T-cell (primary cell): ENCODE measurements around the gene TMEM61. TPM values are rescaled to one million over a fixed set of nuclear protein-coding genes. Genes with fewer than 3 reads are reported as not detected.

Experiments
- ATAC-seq, 4 experiments: fragments of 200-7000 bp in 3 of 4; fragments of 150-1000 bp in 1 of 4; cut with Tn5 transposase; replicated peaks in 1 of 4; 1 replicate in 3 of 4; 2 replicates in 1 of 4; pipeline ENCODE4 v1.10.0; 2021; ENCODE audit warnings: moderate library complexity in 3 of 4, mild to moderate bottlenecking in 2 of 4, moderate number of reproducible peaks in 1 of 4
- CTCF ChIA-PET, 2 donors: fragments of 300-600 bp; sonication (Branson Sonifier 250); formaldehyde crosslinking; loops; one replicate each; lab custom pipeline; 2022; ENCODE audit warnings: antibody characterized with exemption in 2 of 2; lab: Charles Lee
- POLR2A ChIA-PET, 2 donors: fragments of 300-600 bp; sonication (Branson Sonifier 250); formaldehyde crosslinking; loops; one replicate each; lab custom pipeline; 2022; ENCODE audit warnings: antibody characterized with exemption in 2 of 2; lab: Charles Lee
- DNase-seq, 35 experiments: peaks; one replicate each; pipeline versions ENCODE4 v3.0.0 to v3.0.0-alpha.2; 2013 to 2023
- H3K27ac ChIP-seq: one replicate; pipeline ENCODE4 v1.5.1; 2013; ENCODE audit warnings: low read length
- H3K27me3 ChIP-seq, 2 experiments: replicated peaks in 1 of 2; 1 replicate in 1 of 2; 2 replicates in 1 of 2; pipeline versions ENCODE4 v1.6.1 to v1.7.0; 2013; ENCODE audit warnings: low read length in 1 of 2, mixed read lengths in 1 of 2; ENCODE audit not compliant: control insufficient read depth in 2 of 2, insufficient read depth in 2 of 2; ENCODE audit errors: extremely low read depth in 1 of 2
- H3K36me3 ChIP-seq, 2 donors: 1 replicate in 1 of 2; 2 replicates in 1 of 2; pipeline versions ENCODE4 v1.6.1 to v1.7.0; 2013; ENCODE audit warnings: low read length in 1 of 2; ENCODE audit not compliant: control insufficient read depth in 2 of 2, insufficient read depth in 1 of 2; ENCODE audit errors: extremely low read depth in 1 of 2
- H3K4me1 ChIP-seq, 2 experiments: 1 replicate in 1 of 2; 2 replicates in 1 of 2; pipeline versions ENCODE4 v1.6.1 to v1.7.0; 2013; ENCODE audit warnings: low read length in 2 of 2, mixed read lengths in 1 of 2; ENCODE audit not compliant: insufficient read depth in 2 of 2, control insufficient read depth in 1 of 2; ENCODE audit errors: extremely low read depth in 1 of 2
- H3K4me3 ChIP-seq, 2 donors: 1 replicate in 1 of 2; 2 replicates in 1 of 2; pipeline versions ENCODE4 v1.5.1 to v1.7.0; 2013; ENCODE audit warnings: mild to moderate bottlenecking in 2 of 2, low read length in 1 of 2, moderate library complexity in 1 of 2; ENCODE audit not compliant: control insufficient read depth in 1 of 2; ENCODE audit errors: extremely low read depth in 1 of 2
- H3K9me3 ChIP-seq: 2 replicates; pipeline ENCODE4 v1.7.0; 2013
- H3K27ac Mint-ChIP-seq, 2 donors: one replicate each; pipeline ENCODE4 v1.8.0; 2020 to 2021; ENCODE audit warnings: mild to moderate bottlenecking in 2 of 2, mixed read lengths in 2 of 2
- H3K27me3 Mint-ChIP-seq, 2 donors: one replicate each; pipeline ENCODE4 v1.8.0; 2021 to 2022; ENCODE audit warnings: mixed read lengths in 2 of 2
- H3K36me3 Mint-ChIP-seq: one replicate; pipeline ENCODE4 v1.8.0; 2021; ENCODE audit warnings: mixed read lengths
- H3K4me1 Mint-ChIP-seq, 3 donors: one replicate each; pipeline ENCODE4 v1.8.0; 2020 to 2022; ENCODE audit warnings: mixed read lengths in 3 of 3, mild to moderate bottlenecking in 1 of 3
- H3K4me3 Mint-ChIP-seq, 3 donors: one replicate each; pipeline ENCODE4 v1.8.0; 2020 to 2022; ENCODE audit warnings: mild to moderate bottlenecking in 3 of 3, mixed read lengths in 3 of 3, moderate library complexity in 3 of 3
- H3K9me3 Mint-ChIP-seq, 3 donors: one replicate each; pipeline ENCODE4 v1.8.0; 2020 to 2022; ENCODE audit warnings: mixed read lengths in 3 of 3
- WGBS: methylation state at CpG from one replicate; pipeline ENCODE4 v1.1.5; 2013; ENCODE audit warnings: missing lambda C conversion rate; ENCODE audit not compliant: insufficient coverage; 5-methylcytosine and 5-hydroxymethylcytosine counted together
- total RNA-seq, 35 experiments: library from RNA in 6 of 35; stranded (reverse) in 6 of 35; fragments of 120-200 nt in 1 of 35; gene quantifications; one replicate each; pipeline versions ENCODE4 v1.2.1 to v1.2.4 and lab custom pipeline; 2013 to 2026

The TMEM61 gene
- total RNA-seq, 5 donors from 2014 or later (not counting 1 experiment from before 2014, with no cell fraction given) = not detected

- CTCF ChIA-PET = interaction anchor here in 1 of 2 donors (1.6 kb wide), 1 partner anchor 45 kb away, joined by 3 read pairs; no protein-coding TSS in a partner anchor
- peaks cover 3 to 4% of the 10 kb centered on the region in 2 donors for H3K27me3 Mint-ChIP-seq
- Histone ChIP-seq H3K4me1 (peaks cover 0 to 2% of the 10 kb centered on the region in 2 experiments), H3K27me3 (peaks cover 0 to 20% of the 10 kb centered on the region in 2 experiments), H3K27ac (no peak overlapping the region), H3K9me3 (no peaks in the 10 kb centered on the region), H3K4me3 (no peak overlapping the region), H3K36me3 (no peaks in the 10 kb centered on the region)
- no peaks in the 10 kb centered on the region for H3K36me3 Mint-ChIP-seq
- H3K4me1 Mint-ChIP-seq = peaks cover 2 to 5% (median 4%) of the 10 kb centered on the region in 3 donors
- no peak overlapping the region for H3K27ac Mint-ChIP-seq
- no peak overlapping the region for H3K4me3 Mint-ChIP-seq
- 71% methylated on average over 10 of the region's 13 CpGs for WGBS
- no peaks in the 10 kb centered on the region for H3K9me3 Mint-ChIP-seq
- ATAC-seq = no peak
- POLR2A ChIA-PET = interaction anchor here in 1 of 2 donors (0.6 kb wide), 1 partner anchor 14 kb away, joined by 3 read pairs; no protein-coding TSS in a partner anchor
- DNase-seq = no peak
These were observed 9.8 kb downstream of the TMEM61 start for GRCh38 chr1:54989968-54990810.

- Mint-ChIP-seq H3K27me3 (peaks cover 10 to 11% of the 10 kb centered on the region in 2 donors), H3K9me3 (no peaks in the 10 kb centered on the region), H3K27ac (no peak overlapping the region), H3K36me3 (no peaks in the 10 kb centered on the region), H3K4me3 (no peak overlapping the region), H3K4me1 (peaks cover 10 to 12% (median 11%) of the 10 kb centered on the region in 3 donors)
- CTCF ChIA-PET = interaction anchor here in 1 of 2 donors (1.6 kb wide), 1 partner anchor 46 kb away, joined by 3 read pairs; no protein-coding TSS in a partner anchor
- DNase-seq = no peak
- H3K27me3 ChIP-seq = peaks cover 0 to 25% of the 10 kb centered on the region in 2 experiments
- no peaks in the 10 kb centered on the region for H3K9me3 ChIP-seq
- no peak overlapping the region for H3K4me3 ChIP-seq
- no peak overlapping the region for H3K27ac ChIP-seq
- H3K36me3 ChIP-seq = no peaks in the 10 kb centered on the region
- peaks cover 0 to 10% of the 10 kb centered on the region in 2 experiments for H3K4me1 ChIP-seq
- ATAC-seq = no peak
- no CpG with 5 or more reads among the region's 4 CpGs for WGBS
- POLR2A ChIA-PET = no interaction called here
These were observed 10.5 kb downstream of the TMEM61 start for GRCh38 chr1:54990916-54991315.

DNA sequence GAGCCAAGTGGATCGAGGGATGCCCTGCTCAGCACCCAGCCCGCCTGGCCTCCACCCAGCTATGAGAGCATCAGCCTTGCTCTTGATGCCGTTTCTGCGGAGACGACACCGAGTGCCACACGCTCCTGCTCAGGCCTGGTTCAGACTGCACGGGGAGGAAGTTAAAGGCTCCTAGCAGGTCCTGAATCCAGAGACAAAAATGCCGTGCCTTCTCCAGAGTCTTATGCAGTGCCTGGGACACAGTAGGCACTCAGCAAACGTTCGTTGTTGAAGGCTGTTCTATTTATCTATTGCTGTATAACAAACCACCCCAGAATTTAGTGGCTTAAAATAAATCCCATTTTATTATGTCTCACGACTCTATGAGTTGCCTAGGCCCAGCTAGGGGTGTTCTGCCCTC, 11.5 kb downstream of the TMEM61 start:
- Histone ChIP-seq H3K4me3 (no peak overlapping the region), H3K36me3 (no peaks in the 10 kb centered on the region), H3K27me3 (peaks cover 0 to 27% of the 10 kb centered on the region in 2 experiments), H3K9me3 (no peaks in the 10 kb centered on the region), H3K27ac (no peak overlapping the region), H3K4me1 (peaks cover 0 to 20% of the 10 kb centered on the region in 2 experiments)
- ChIA-PET CTCF (interaction anchor here in 1 of 2 donors (1.6 kb wide), 1 partner anchor 47 kb away, joined by 3 read pairs; no protein-coding TSS in a partner anchor), POLR2A (no interaction called here)
- ATAC-seq (no peak), DNase-seq (no peak)
- 60% methylated on average over 9 of the region's 12 CpGs for WGBS
- Mint-ChIP-seq H3K9me3 (no peaks in the 10 kb centered on the region), H3K4me3 (no peak overlapping the region), H3K27ac (no peak overlapping the region), H3K36me3 (no peaks in the 10 kb centered on the region), H3K27me3 (peaks cover 18 to 22% of the 10 kb centered on the region in 2 donors), H3K4me1 (peaks cover 20 to 22% (median 21%) of the 10 kb centered on the region in 3 donors)

GRCh38 chr1:54993140-54993539, 12.7 kb downstream of the TMEM61 start:
- Mint-ChIP-seq H3K9me3 (no peaks in the 10 kb centered on the region), H3K4me3 (no peak overlapping the region), H3K4me1 (peaks cover 24 to 26% (median 25%) of the 10 kb centered on the region in 3 donors), H3K27ac (no peak overlapping the region), H3K36me3 (no peaks in the 10 kb centered on the region), H3K27me3 (peaks cover 22 to 32% of the 10 kb centered on the region in 2 donors)
- Histone ChIP-seq H3K4me1 (peaks cover 0 to 27% of the 10 kb centered on the region in 2 experiments), H3K9me3 (no peaks in the 10 kb centered on the region), H3K27me3 (peaks cover 2 to 39% of the 10 kb centered on the region in 2 experiments), H3K4me3 (no peak overlapping the region), H3K27ac (no peak overlapping the region), H3K36me3 (no peaks in the 10 kb centered on the region)
- ChIA-PET POLR2A (no interaction called here), CTCF (interaction anchor here in 1 of 2 donors (0.7 to 1.1 kb wide), 2 partner anchors 8 to 42 kb away, joined by 3 read pairs; no protein-coding TSS in a partner anchor)
- 95% methylated on average over 2 of the region's 6 CpGs for WGBS
- DNase-seq (no peak), ATAC-seq (no peak)

DNA sequence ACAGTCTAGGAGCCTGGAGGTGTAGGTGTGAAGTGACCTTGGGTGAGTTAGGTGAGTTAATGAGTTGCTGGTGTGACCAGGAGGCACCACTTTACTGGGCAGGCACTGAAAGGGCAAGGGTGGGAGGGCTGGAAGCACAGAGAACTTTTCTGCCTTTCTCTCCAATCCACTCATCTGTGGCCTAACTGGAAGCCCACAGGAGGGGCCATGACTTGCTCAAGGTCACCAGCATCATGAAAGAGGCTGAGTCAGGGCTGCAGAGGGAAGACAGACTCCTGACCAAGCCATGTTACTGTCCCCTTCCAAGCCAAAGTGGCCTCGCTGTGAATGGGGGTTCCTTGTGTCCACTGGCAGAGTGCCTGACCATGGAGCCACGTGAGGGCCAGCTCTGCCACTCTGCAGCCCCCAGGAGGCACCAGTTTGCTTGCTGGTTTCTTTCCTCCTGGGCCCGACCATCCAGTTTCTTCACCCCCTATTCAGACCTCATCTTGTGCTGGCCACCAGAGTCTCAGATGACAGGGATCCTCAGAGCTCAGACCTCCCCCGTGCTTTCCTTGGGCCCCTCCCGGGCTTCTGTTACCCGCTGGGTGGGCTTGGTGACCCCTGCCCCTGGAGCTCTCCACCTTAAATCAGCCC, 14.0 kb downstream of the TMEM61 start:
- no peak overlapping the region for H3K4me3 ChIP-seq
- Mint-ChIP-seq H3K27ac (peak overlapping the region; percentile 45 to 71), H3K9me3 (no peaks in the 10 kb centered on the region), H3K36me3 (no peaks in the 10 kb centered on the region), H3K4me3 (no peak overlapping the region), H3K27me3 (peaks cover 25 to 39% of the 10 kb centered on the region in 2 donors), H3K4me1 (peaks cover 24 to 26% (median 25%) of the 10 kb centered on the region in 3 donors)
- peaks cover 0 to 27% of the 10 kb centered on the region in 2 experiments for H3K4me1 ChIP-seq
- no peak overlapping the region for H3K27ac ChIP-seq
- DNase-seq (no peak), ATAC-seq (no peak)
- no peaks in the 10 kb centered on the region for H3K9me3 ChIP-seq
- ChIA-PET CTCF (no interaction called here), POLR2A (no interaction called here)
- H3K27me3 ChIP-seq = peaks cover 7 to 48% of the 10 kb centered on the region in 2 experiments
- no peaks in the 10 kb centered on the region for H3K36me3 ChIP-seq
- WGBS = 80% methylated on average over 6 of the region's 6 CpGs
